Panc1 (cell line): ENCODE results near the gene AKT1.

Experiments
- CTCF ChIP-seq: fragments of 450-650 bp; IDR thresholded peaks from 2 replicates; pipeline ENCODE4 v1.5.1; 2017; ENCODE audit warnings: mild to moderate bottlenecking
- TCF7L2 ChIP-seq: IDR thresholded peaks from 2 replicates; pipeline ENCODE4 v1.6.1; 2011; ENCODE audit warnings: mild to moderate bottlenecking, low read depth, low read length, inconsistent platforms

DNA sequence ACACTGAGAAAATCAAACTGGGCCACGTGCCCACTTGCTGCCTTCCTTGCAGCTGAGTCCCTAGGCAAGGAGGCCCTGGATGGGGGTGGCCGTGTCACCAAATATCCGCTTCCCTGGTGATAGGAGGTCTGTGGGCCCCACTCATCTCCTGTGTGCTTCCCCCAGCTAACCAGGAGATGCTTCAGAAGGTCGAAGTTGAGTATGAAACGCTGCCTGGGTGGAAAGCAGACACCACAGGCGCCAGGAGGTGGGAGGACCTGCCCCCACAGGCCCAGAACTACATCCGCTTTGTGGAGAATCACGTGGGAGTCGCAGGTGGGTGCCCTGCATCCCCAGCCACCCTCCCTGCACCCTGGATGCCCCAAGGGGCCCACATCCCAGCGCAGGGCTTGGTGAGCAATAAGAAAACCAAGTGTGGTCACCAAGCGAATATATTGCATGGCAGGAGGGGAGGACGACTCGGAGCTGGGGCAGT is 49.4 kb downstream of the AKT1 start:
- TF ChIP-seq CTCF, result no peak
- no peak for TF ChIP-seq TCF7L2
